ENCODE results near the gene PAQR4.

The PAQR4 gene

DNA sequence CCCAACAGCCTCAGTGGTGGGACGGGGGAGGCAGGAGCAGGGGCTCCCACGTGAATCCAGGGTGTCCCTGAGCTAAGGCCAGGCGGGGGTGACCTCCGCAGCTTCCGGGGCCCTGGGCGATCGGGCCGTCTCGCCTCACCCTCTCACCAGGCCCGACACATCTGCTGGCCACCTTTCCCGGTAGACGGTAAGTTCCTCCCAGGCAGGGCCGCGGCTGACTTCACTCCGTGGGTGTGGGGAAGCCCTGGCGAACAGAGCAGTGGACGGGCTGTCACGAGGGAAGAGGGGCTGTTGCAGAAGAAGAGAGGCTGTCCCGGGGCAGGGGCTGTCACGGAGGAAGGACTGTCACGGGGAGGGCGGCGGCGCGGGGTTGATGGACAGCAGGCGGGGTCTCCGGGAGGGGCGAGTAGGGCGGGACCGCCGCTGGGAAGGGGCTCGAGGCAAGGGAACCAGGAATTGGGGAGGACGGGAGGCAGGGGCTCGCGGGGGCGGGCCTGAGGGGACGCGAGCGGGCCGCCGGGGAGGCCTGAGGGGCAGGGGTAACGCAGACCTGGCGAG lies 10.6 kb downstream of the PAQR4 start:
- no peak for DNase-seq (ENCODE audit: low read depth in 2 of 3, low spot score in 1 of 3)

DNA sequence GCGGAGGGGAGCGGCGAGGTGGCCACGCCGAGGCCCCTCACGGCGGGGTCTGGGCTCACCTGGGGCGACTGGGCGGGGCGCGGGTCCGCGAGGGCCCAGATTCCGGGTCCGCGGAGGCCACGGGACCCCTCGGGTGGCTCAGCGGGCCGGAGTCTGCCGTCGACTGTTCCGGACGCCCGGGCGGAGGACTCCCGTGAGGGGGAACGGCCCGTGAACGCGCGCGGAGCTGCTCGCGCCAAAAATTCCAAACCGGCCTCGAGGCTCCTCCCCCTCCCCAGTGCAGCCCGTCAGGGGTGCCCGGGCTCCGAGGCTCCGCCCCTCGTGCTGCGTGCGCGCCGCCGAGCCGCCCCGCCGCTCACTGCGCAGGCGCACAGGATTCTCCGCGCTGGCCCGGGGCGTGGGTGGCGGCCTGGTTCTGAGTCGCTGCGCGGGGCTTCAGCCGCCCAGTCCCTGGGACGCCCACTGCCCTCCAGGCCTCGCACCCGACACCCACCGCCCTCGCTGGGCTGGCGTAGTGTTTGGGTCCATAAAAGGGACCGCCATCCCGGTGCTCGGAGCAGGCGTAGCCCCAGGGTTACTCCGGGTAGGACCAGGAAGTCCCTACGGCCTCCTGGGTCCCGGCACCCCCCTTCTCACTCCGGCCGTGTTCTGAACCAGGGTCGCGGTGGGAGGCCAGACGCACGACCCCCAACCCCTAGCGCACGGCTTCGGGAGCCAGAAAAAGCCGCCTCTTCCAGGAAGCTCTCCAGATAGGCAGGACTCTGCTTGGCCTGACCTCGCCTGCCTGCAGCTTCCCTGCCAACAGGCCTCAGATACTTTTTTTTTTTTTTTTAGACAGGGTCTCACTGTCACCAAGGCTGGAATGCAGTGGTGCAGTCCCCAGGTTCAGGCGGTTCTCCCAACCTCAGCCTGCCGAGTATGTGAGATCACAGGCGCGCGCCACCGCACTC lies 11.4 kb downstream of the PAQR4 start, which contains the start of gene PKMYT1:
Gene PKMYT1 (minus strand): TSS at position 220 of the 950 bp plus-strand sequence. CDS start 789 bp downstream, outside the sequence.
- DNase-seq (ENCODE audit: low read depth in 2 of 3, low spot score in 1 of 3), result peak; percentile 90 to 95 (median 94)

DNA sequence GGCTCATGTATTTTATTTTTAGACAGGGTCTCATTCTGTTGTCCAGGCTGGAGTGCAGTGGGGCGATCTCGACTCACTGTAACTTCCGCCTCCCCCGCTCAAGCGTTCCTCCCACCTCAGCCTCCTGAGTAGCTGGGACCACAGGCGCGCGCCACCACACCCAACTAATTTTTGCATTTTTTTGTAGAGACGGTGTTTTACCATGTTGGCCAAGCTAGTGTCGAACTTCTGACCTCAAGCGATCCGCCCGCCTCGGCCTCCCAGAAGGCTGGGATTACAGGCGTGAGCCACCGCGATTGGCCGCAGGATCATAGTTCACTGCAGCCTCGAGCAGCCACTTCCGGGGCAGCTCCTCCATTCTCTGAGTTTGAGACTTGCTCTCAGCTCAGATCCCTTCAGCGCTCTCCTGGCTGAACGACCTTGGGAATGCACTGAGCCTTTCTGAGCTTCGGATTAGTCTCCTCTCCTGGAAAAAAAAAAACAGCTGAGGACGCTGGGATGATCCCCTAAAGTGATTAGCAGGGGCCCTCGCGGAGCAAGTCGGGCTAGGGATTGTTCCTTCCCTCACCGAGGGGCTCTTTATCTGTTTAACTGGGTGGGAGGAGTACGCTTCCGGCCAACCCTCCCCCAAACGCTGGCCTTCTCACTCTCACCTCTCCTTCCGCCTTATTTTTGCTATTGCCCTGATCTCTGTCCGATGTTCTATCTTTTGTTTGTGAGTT lies 12.2 kb downstream of the PAQR4 start:
- no peak for DNase-seq (ENCODE audit: low read depth in 2 of 3, low spot score in 1 of 3)

DNA sequence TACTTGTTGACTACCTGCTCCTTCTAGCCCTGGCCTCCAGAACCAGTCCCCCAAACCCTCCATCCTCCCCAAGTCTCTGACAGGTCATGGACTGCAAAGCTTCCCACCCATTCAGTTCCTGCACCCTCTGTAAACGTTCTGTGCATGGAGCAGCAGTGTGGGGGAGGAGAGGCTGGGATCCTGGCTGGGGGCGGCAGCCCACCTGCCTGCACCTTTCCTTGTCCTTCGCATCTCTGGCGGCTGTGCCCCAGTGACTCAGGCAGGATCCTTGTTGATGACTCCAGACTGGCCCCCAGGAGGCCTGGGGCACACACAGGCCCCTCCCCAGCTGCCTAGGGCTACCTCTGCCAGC lies 12.7 kb downstream of the PAQR4 start:
- no peak for DNase-seq (ENCODE audit: low read depth in 2 of 3, low spot score in 1 of 3)

DNA sequence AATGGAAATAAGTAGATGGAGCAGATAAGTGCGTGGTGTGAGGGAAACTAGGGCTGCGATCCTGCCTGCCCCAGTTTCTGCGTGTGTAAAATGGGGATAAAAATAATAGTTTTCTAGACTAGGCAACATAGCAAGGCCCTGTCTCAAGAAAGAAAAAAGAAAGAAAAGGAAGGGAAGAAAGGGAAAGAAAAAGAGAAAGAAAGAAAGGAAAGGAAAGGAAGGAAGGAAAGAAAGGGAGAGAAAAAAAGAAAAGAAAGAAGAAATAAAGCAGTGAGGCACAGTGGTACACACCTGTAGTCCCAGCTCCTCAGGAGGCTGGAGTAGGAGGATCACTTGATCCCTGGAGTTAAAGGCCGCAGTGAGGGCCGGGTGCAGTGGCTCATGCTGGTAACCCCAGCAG lies 13.3 kb downstream of the PAQR4 start:
- no peak for DNase-seq (ENCODE audit: low read depth in 2 of 3, low spot score in 1 of 3)

DNA sequence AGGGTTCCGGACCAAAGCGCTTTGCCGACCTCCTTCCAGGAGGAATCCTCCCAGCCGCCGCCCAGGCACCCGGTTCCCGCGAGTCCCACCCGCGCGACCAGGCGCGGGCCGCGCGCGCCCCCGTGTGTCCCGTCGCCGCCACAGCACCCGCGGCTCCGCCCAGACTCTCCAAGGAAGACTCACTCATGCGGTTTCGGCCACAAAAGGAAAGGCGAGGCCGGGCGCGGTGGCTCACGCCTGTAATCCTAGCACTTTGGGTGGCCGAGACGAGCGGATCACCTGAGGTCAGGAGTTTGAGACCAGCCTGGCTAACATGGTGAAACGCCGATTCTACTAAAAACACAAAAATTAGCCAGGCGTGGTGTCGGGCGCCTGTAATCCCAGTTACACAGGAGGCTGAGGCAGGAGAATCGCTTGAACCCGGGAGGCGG lies 14.6 kb downstream of the PAQR4 start:
- DNase-seq (ENCODE audit: low read depth in 2 of 3, low spot score in 1 of 3), result peak; percentile 64 to 77 (median 73)

DNA sequence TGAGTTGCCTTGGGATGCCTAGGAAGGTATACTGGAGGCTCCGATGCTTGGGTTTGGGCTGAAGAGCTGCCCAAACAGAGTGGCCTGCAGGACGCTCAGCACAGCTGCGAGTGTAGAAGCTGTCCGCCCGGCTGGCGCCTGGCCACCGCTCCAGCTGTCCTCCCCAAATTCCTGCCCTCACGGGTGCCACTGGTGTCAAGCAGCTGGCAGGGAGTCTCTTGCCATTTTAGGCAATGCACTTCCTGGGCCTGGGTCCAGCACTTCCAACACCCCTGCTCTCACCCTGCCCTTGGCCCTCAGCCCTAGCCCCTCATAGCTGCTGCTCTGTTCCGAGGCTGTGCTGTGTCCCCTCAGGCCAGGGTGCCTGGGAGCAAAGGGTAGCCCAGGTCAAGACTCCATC lies 16.3 kb downstream of the PAQR4 start:
- DNase-seq (ENCODE audit: low read depth in 2 of 3, low spot score in 1 of 3), result no peak

DNA sequence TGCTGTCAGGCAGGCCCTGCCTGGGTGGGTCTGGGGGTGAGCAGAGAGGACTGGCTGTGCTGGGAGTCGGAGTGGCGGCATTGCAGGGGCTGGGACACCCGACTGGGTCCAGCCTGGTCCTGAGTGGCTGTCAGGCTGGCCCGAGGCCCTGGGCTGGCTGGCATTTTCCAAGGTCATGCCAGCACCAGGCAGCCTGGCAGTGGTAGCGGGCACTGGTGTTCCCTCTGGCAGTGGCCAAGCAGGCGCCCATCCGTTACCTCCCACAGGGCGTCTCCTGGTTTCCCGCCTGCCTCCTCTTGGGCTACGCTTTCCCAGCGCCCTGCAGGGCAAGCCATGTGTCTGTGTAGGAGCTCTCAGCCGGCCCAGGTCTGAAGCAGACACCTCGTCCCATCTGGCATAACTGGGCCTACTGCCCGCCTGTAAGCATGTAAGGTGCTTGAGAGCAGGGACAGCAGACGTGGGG lies 16.8 kb downstream of the PAQR4 start:
- DNase-seq (ENCODE audit: low read depth in 2 of 3, low spot score in 1 of 3), result no peak

DNA sequence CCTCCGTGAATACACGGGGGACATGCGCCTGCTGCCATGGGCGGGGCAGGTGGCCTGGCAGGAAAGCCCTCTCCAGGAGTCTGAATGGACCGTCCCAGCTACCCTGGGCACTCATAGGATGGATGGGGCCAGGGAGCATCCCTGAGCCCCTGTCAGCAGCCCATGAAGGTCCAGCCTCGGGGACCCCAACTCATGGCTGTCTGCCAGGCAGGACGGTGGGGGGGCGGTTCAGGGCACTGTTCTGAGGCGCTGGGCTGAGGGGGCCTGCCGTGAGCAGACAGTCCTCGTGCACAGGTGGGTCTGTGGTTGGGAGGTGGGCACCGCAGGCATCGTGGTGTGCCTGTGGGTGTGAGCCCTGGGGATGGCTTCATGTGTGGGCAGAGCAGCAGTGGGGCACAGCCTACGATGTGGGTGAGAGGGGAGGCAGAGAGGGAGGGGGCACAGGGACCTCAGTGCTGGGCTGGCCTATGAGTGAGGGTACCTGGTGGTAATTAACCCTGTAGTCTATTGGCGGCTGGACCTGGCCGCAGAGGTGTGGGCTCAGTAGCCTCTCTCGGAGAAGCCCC lies 17.6 kb downstream of the PAQR4 start:
- no peak for DNase-seq (ENCODE audit: low read depth in 2 of 3, low spot score in 1 of 3)

DNA sequence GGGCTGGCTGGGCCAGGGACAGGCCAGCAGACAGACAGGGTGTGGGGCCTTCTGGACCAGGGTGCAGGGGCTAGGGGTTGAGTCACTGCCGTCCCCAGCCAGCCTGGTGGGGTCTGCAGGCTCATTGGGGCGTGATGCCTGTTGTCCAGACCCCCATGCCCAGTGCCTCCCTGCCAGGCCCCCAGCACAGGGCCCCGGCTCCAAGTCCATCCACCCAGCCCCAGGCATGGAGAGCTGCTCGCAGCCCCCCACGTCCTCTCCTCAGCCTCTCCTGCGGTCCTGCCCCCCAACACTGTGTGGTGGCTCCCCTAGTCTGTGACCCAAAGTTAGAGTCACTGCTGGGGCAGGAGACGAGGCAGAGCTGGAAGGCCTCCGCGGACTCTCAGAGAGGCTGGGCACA lies 18.1 kb downstream of the PAQR4 start:
- no peak for DNase-seq (ENCODE audit: low read depth in 2 of 3, low spot score in 1 of 3)

DNA sequence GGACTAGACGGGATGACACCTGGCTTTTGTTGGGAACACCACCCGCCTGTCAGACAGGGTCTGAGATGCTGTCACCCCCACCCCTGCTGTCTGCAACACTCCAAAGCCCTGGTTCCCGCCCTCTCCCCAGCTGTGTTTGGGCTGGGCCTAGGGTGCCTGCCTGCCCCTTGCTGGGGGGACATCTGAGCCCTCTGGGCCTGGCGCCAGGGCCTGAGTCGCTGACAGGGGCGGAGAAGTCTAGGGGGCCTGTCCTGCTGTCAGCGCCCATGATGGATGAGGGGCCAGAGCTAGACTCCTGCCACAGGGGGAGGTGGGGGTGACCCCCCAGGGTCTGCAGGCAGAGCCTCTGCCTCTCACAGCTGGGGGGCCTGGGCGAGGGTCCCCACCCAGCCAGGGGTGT lies 18.7 kb downstream of the PAQR4 start:
- DNase-seq (ENCODE audit: low read depth in 2 of 3, low spot score in 1 of 3), result no peak

DNA sequence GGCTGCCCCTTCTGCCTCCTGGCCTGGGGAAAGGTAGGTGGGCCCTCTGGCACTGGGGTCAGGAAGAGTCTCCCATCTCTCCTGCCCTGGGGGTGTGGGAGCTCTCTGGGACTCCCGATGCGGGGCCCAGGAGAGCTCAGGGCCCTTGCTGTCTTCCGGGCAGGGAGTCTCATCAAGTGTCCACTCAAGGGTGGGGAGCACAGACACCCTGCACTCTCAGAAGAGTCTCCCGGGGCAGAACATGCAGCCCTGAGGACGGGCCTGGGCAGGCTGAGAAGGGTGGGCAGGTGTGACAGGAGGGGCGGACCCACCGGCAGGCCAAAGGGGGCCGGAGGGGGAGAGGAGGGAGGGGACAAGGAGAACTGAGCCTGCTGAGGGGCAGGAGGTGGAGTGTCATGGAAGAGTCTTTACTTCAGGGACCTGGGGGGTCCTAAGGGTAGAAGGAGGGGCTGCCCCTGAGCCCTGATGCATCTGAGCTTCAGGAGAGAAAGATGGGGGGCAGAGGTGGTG lies 19.5 kb downstream of the PAQR4 start:
- DNase-seq (ENCODE audit: low read depth in 2 of 3, low spot score in 1 of 3), result no peak

DNA sequence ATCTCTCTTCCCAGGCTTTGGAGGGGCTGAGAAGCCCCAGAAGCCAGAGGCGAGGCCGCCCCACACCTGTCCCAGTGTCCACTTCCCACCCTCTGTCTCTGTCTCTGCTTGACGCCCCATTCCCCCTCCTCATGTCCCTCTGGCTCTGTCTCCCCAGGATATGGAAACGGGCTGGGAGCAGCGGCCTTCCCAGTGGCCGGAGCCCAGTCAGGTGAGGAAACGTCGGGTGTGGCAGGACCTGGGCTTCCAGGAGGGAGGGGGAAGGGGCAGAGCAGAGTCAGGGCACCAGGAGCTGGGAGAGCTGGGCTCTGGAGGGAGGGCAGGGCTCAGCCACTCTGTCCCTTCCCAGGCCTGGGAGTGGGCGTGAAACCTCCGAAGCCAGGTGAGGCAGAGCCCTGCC lies 21.7 kb downstream of the PAQR4 start:
- no peak for DNase-seq (ENCODE audit: low read depth in 2 of 3, low spot score in 1 of 3)

DNA sequence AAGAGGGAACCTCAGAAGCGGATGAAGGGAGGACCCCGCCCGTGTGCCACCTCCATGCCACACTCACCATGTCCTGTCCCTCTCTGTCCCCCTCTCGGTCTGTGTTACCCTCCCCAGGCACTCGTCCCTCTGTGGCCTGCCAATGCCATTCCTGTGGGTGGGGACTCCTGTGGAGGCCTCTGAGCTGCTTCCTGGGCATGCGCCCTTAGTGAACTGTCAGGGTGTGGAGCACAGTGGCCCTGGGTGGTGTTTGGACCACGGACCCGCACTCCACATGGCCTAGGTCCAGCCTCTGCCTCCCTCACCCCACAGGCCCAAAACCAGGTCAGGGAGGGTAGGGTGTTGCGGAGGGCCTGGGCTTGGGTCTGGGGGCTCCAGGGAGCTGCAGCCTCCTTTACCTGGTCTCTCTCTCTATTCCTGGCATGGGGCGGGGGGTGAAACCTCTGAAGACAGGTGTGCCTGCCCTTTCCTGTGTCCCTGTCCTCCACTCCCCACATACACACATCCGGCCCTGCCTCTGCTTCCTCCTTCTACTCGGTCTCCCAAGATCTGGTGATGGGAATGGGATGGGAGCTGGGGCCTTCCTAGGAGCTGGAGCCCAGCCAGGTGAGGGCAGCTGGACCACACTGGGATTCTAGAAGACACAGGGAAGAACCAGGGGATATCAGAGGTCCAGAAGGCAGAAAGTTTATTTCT lies 22.6 kb downstream of the PAQR4 start:
- no peak for DNase-seq (ENCODE audit: low read depth in 2 of 3, low spot score in 1 of 3)

DNA sequence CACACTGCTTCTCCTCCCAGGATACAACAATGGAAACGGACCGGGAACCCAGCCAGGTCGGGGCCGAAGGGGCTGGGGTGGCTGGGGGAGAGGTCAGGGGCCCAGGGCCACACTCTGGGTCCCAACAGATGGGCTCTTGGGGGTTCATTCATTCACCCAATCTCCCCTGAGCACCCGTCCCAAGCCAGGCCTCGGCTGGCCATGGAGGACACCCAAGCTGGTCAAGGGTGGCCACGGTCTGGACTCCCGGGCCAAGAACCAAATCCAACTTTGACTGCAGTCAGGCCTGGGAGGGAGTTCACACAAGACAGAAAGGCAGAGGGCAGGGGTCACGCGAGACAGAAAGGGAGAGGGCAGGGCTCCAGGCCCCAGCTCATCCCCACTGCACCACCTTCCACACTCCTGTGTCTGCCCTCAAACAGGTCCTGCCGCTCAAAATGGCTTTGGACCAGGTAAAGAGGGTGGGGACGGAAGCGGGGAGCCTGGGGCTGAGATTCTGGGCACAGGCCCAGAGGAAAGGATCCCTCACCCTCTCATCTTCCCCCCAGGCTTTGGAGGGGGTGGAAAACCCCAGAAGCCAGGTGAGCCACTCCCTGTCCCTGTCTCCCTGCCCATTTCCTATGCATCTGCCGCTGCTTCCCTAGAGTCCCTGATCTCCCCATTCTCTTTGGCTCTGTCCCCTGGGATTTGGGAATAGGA lies 23.4 kb downstream of the PAQR4 start:
- no peak for DNase-seq (ENCODE audit: low read depth in 2 of 3, low spot score in 1 of 3)

DNA sequence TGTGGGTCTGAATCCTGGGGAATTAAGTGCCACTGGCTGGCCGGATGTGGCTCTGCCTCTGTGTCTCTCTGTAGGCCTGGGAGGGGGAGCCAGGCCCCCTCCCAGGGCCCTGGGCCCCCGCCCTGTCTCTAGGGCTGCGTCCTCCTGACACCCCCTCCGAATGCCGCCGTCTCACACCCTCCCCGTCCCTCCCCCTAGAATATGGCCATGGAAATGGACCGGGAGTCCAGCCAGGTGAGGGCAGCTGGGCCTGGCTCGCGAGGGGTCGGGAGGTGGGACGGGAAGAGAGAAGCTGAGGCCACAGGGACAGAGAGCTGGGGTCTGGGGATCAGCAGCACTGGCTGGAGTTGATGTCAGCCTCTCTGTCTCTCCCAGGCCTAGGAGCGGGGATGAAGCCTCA lies 27.1 kb downstream of the PAQR4 start:
- no peak for DNase-seq (ENCODE audit: low read depth in 2 of 3, low spot score in 1 of 3)

DNA sequence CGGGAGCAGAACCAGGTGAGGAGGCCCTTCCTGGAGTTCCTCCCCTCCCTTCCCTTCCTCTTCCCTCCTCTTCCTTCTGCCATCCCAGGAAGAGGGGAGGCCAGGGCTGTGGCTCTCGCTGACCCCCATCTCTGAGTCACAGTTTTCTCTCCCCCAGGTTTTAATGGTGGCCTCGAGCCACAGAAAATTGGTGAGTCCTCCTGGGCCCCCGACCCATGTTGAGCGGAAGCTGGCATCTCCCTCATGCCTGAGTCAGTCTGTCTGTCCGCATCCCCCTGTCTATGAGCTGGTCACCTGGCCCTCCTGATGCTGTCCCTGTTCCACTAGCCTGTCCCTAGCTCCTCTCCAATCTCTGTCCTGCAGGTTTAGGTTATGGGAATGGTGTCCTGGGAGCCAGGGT lies 30.8 kb downstream of the PAQR4 start:
- DNase-seq (ENCODE audit: low read depth in 2 of 3, low spot score in 1 of 3), result no peak

DNA sequence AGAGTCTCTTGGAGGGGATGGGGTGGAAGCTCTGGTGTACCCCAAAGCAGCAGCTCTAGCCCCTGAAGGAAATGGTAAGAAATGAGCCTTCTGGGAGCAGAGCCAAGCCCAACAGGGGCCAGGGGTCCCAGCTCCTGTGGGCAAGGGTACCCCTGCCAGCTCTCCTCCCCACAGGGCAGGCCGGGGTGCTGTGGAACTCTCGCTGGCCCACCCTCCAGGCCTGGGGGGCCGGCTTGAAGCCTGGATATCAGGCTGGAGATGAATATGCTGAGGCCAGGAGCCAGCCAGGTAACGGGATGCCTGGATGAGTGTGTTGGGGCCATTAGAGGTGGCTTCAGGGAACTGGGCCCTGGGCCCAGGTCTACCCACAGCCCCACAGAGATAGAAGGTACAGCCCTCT lies 31.4 kb downstream of the PAQR4 start:
- DNase-seq (ENCODE audit: low read depth in 2 of 3, low spot score in 1 of 3), result no peak

DNA sequence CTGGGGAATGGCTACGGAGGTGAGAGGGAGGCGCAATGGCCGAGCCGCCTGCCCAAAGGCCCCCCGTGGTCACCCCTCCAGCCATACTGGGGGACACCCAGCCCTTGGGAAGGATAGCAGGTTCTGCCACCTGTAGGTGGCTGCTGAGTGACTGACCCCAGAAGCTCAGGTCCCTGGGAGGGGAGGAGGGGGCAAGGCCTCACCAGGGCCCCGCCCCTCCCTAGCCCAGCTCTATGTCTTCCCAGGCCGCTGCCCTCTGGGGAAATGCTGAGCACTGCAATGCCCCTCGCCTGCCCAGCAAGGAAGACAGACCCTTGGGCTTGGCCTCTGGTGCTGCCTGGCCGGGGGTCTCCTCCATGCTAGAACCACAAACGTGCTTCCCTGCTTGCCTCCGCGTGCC lies 32.2 kb downstream of the PAQR4 start:
- DNase-seq (ENCODE audit: low read depth in 2 of 3, low spot score in 1 of 3), result no peak
